ENCODE results near the gene RAD51B. TPM values are rescaled to one million over a fixed set of nuclear protein-coding genes. Genes with fewer than 3 reads are reported as not detected.
"Not testable (repeated sequence)": the region's sequence is repeated elsewhere in the genome, so short reads cannot be mapped to it uniquely, and the experiment has no call there.

Gene RAD51B
- total RNA-seq, 1 donor from 2014 or later, result 3.8 TPM

DNA sequence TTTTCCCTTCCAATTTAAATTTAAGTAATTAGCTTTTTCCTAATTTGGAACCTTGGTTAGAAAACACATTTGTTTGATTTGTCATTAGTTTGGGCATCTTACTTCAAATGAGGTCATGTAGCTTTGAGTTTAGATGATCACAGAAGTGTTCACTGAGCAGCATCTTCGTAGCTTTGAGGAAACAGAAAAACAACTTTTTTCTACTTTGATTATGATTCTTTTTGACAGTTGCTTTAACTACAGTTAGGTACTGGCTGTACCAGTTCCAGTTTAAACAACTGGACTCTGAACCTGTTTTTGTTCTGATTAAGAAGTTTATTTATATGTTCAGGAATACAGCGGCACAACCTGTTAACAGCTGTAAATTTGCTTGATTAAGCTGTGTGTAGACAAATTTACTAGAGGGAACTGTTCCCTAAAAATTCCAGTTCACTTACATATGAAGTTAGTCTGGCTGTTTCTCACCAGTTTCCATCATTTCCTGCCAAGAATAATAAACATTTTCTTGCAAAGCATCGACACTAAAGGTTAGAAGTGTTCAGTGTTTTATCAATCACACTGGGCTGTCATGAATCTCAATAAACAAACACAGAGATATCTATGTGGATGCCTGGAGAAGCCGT is 191.9 kb downstream of the RAD51B start:
- intact Hi-C loops (cut with DNase I), result no loop called here
- no peak for DNase-seq (ENCODE audit: low spot score)

- no peak for DNase-seq (ENCODE audit: low spot score)
- intact Hi-C loops (cut with DNase I), result no loop called here
Observed at GRCh38 chr14:68012871-68013270, 193.3 kb downstream of the RAD51B start.

DNA sequence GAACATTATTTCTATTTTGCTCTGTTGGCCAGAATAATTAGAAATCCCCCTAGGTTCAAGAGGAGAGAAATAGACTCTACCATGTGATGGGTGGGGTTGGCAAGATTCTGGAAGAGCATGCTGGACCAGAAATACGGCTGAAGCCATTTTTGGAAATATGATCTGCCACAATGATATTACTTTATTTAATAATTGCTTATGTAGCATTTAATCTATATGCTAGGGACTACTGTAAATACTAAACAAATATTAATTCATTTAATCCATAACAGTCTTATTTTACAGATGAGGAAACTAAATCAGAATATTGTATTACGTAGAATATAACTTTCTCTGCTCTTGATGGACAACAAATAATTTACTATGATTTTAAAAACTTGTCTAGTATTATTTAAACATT is 193.7 kb downstream of the RAD51B start:
- intact Hi-C loops (cut with DNase I), result no loop called here
- DNase-seq (ENCODE audit: low spot score), result no peak

- DNase-seq (ENCODE audit: low spot score), result no peak
- intact Hi-C loops (cut with DNase I), result no loop called here
Observed at GRCh38 chr14:68014771-68015170, 195.2 kb downstream of the RAD51B start.

DNA sequence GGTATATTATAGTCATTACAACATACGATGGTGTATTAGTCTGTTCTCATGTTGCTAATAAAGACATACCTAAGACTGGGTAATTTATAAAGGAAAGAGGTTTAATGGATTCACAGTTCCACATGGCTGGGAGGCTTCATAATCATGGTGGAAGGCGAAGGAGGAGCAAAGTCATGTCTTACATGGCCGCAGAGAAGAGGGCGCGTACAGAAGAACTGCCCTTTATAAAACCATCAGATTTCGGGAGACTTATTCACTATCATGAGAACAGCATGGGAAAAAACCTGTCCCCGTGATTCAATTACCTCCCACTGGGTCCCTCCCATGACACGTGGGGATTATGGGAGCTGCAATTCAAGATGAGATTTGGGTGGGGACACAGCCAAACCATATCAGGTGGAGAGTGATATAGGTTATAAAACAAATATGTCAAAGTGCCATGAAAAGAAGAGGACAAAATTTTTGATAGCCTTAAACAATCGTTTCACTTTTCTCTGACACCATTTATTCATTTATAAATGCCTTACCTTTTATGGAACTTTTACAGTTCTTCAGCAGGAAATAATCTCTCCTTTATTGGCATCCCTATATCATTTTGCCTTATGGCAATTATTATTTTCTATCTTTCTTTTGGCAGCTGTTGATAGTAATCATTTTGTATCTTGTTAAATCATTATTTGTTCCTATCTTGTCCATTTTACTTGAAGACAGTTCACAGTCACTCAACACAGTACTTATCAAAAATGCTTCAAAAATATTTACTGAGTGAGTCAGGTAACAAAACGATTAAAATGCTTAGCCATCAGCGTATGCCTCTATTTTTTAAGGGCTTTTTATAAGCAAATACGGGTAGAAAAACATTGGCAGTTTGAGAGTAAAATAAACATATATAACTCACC is 196.0 kb downstream of the RAD51B start:
- intact Hi-C loops (cut with DNase I), result no loop called here
- DNase-seq (ENCODE audit: low spot score), result no peak

- intact Hi-C loops (cut with DNase I), result no loop called here
- DNase-seq (ENCODE audit: low spot score), result no peak
Observed at GRCh38 chr14:68016255-68016914, 196.8 kb downstream of the RAD51B start.

DNA sequence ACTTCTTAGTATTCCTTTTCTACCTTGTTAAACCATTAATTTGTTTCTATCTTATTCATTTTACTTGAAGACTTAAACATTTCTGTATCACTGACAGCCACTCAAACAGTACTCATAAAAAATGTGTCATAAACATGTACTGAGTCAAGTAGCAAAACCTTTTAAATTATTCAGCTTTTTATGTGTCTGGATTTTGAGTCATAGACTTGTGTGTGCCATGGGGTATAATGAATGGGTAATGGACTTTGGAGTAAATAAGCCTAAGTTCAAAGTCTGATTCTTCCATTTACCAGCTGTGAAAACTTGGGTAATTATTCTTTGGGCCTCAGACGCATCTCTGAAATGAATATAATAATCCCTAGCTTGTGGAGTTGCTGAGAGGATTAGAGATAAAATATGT is 199.0 kb downstream of the RAD51B start:
- intact Hi-C loops (cut with DNase I), result no loop called here
- no peak for DNase-seq (ENCODE audit: low spot score)

- intact Hi-C loops (cut with DNase I), result no loop called here
Observed at GRCh38 chr14:68020493-68020892, 200.9 kb downstream of the RAD51B start.

DNA sequence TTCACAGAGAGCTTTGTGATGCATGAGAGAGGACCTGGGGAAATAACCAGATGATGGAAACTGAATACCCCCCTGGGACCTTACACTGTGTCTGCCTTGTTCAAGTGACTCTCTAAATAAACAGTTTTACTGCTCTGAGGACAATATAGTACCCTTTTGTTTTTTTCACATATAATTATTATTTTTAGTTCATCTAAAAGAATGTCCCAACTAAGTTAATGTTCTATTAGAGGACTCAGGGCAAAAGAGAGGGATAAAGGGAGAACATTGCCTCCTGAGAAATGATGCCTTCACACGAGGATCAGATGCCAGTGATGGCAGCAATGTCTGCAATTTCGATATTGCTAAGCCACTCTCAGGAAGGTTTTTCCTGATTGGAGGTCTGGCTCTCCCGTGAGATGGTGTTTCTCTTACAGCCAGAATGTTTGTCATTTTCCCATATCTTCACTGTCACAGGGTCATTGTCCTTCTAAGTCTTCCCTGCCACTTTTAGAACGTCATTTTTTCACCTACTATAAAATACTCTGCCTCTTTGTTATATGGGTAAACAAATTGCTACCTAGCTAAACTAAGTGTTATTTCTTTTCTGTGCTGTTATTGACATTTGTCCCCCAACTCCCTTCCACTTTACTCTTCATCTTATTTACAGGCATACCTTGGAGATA is 201.6 kb downstream of the RAD51B start:
- intact Hi-C loops (cut with DNase I), result no loop called here
- no peak for DNase-seq (ENCODE audit: low spot score)

More at GRCh38 chr14:68020493-68020892, 200.9 kb downstream of the RAD51B start:
- no peak for DNase-seq (ENCODE audit: low spot score)

DNA sequence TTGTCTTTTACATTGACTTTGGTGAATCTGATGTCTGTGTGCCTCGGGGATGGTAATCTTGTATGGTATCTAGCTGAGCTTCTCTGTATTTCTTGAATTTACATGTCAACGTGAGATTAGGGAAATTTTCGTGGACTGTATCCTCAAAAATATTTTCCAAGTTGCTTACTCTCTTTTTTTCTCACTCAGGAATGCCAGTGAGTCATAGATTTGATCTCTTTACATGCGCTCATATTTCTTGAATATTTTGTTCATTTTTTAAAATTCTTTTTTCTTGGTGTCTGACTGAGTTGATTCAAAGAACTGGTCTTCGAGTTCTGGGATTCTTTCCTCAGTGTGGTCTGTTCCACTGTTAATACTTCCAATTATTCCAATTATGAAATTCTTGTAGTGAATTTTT is 207.7 kb downstream of the RAD51B start:
- no peak for DNase-seq (ENCODE audit: low spot score)
- intact Hi-C loops (cut with DNase I), result no loop called here

GRCh38 chr14:68028075-68028474 is 208.5 kb downstream of the RAD51B start:
- no peak for DNase-seq (ENCODE audit: low spot score)
- intact Hi-C loops (cut with DNase I), result no loop called here

DNA sequence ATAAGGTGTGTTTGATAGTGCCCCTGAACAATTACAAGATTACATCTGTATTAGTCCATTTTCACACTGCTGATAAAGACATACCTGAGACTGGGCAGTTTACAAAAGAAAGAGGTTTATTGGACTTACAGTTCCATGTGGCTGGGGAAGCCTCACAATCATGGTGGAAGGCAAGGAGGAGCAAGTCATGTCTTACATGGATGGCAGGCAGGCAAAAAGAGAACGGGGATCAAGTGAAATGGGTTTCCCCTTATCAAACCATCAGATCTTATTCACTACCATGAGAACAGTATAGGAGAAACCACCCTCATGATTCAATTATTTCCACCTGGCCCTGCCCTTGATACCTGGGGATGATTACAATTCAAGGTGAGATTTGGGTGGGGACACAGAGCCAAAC is 211.4 kb downstream of the RAD51B start:
- intact Hi-C loops (cut with DNase I); DNase-seq (ENCODE audit: low spot score): not testable (repeated sequence)

DNA sequence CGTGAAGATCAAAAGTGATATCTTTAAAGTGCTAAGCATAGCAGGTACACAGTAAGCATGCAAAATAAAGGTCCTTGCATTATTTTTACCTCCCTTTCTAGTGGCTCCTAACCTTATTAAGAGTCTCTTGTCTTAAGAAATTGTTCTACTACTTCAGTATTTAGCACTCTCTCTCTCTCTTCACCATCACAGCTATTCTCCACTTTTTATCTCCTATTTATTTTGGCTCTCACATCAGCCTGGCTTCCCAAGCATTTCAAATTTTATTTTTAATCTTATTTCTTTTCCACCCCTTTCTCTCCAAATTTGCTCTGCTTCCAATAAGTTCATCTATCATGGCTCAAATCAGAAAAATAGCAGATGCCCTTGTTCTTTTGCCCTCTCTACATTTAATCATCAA is 212.6 kb downstream of the RAD51B start:
- intact Hi-C loops (cut with DNase I), result no loop called here
- DNase-seq (ENCODE audit: low spot score), result no peak

DNA sequence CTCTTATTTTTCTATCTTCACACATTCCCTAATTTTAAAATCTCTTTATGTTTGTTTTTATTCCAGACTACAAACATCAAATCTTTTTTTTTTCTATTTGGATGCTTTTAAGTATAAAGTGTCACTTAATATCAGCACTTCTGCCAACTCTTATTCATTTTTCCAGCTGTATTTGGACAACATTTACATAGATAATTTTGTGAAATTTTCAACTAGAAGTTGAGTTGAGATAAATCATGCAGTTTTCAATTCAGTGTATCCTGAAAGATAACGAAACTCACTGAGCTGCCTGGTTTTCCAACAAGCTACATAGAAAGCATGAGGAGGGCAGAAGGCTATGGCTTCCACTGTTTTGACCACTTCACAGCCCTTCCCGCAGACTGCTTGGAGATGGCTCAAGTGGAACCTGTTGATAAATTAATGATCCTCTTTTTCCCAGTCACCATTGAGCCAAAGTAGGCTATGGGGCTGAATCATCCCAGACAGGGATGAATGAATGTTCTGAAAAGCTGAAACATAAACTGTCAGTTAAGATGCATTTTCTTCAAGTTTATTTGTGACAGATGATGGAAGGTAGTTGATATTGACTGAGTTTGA is 213.9 kb downstream of the RAD51B start:
- intact Hi-C loops (cut with DNase I), result no loop called here
- no peak for DNase-seq (ENCODE audit: low spot score)

GRCh38 chr14:68034896-68035295 is 215.3 kb downstream of the RAD51B start:
- DNase-seq (ENCODE audit: low spot score), result no peak
- intact Hi-C loops (cut with DNase I), result no loop called here

DNA sequence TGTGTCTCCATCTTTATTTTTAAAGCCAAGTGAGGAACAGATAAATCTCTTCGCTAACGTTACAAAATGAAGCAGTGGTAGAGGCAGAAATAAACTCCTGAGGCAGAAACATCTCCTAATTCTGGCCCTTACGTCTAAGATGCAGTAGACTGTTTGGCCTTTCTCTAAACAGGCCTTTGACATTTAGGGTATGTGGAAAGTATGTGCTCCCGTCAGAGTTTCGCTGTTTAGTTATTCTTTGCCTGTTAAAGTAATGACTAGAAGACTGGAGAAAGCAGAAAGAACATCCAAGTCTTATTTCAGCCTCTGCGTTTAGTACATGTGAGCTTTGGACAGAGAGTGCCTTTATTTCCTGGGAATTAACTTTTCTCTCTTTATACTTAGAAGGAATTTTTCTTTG is 216.6 kb downstream of the RAD51B start:
- DNase-seq (ENCODE audit: low spot score), result no peak
- intact Hi-C loops (cut with DNase I), result no loop called here

DNA sequence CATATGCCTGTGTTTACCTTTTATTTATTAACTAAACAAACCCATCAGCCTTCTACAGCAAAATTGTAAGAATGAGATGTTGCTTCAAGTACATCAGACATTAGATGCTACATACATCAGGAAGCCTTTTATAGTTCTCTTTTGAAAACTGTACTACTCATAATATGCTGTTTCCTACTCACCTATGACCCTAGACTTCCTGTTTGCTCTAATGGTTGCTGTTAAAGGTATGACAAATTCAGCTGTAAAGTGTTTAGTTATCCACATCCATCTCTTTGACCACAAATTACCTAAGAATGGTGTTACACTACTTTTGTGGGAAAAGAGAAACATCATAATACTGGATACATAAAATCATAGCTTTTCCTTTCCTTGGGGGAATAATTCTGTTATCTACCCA is 220.0 kb downstream of the RAD51B start:
- no peak for DNase-seq (ENCODE audit: low spot score)
- intact Hi-C loops (cut with DNase I), result no loop called here

GRCh38 chr14:68040633-68041369 is 221.2 kb downstream of the RAD51B start:
- DNase-seq (ENCODE audit: low spot score), result no peak

GRCh38 chr14:68041876-68042354 is 222.3 kb downstream of the RAD51B start:
- no peak for DNase-seq (ENCODE audit: low spot score)
- intact Hi-C loops (cut with DNase I), result no loop called here

More at GRCh38 chr14:68040633-68041369, 221.2 kb downstream of the RAD51B start:
- intact Hi-C loops (cut with DNase I), result no loop called here
